Endothelial cell of umbilical vein (primary cell): Measurements from ENCODE around the gene ZBTB40. TPM values are rescaled to one million over a fixed set of nuclear protein-coding genes. Genes with fewer than 3 reads are reported as not detected.

ENCODE experiments used
- BruUV-seq: library from RNA; stranded (reverse); fragments of 400-500 nt; replicated peaks from 2 replicates; lab custom pipeline; 2021; lab: Mats Ljungman, UMichigan
- CTCF ChIA-PET: fragments of 300-600, 350-600 bp; sonication (Branson Sonifier 250); formaldehyde crosslinking; loops from one replicate; lab custom pipeline; 2021; ENCODE audit warnings: antibody characterized with exemption, inconsistent platforms; lab: Charles Lee
- POLR2A ChIA-PET: fragments of 300-600, 350-600 bp; sonication (Branson Sonifier 250); formaldehyde crosslinking; loops from one replicate; lab custom pipeline; 2021; ENCODE audit warnings: antibody characterized with exemption, inconsistent platforms; lab: Charles Lee
- DNase-seq: peaks from one replicate; pipeline ENCODE4 v3.0.0-alpha.2; 2011; ENCODE audit warnings: low read depth, low spot score
- FAIRE-seq: peaks from 2 replicates; lab custom pipeline; 2011; peaks lifted over from hg19 to GRCh38; lab: Jason Lieb, UNC
- H2AFZ ChIP-seq: 2 replicates; pipeline ENCODE4 v1.6.0; 2012; ENCODE audit warnings: low read depth, low read length, control low read depth, inconsistent platforms
- H3K27ac ChIP-seq: 2 replicates; pipeline ENCODE4 v1.5.1; 2011; ENCODE audit warnings: low read depth, mild to moderate bottlenecking, control low read depth, low read length, moderate library complexity; ENCODE audit not compliant: insufficient read depth
- H3K27me3 ChIP-seq, 2 experiments: 2 replicates each; pipeline versions ENCODE4 v1.6.0 to v1.6.1; 2011; ENCODE audit warnings: low read length in 2 of 2, mixed read lengths in 1 of 2; ENCODE audit not compliant: control insufficient read depth in 2 of 2, insufficient read depth in 2 of 2
- H3K36me3 ChIP-seq, 2 experiments: 2 replicates in 1 of 2; 3 replicates in 1 of 2; pipeline ENCODE4 v1.5.1; 2011; ENCODE audit warnings: low read length in 2 of 2, mild to moderate bottlenecking in 1 of 2, moderate library complexity in 1 of 2; ENCODE audit not compliant: control insufficient read depth in 2 of 2, insufficient read depth in 2 of 2; ENCODE audit errors: extremely low read depth in 1 of 2
- H3K4me1 ChIP-seq: 3 replicates; pipeline ENCODE4 v1.5.1; 2011; ENCODE audit warnings: mild to moderate bottlenecking, low read length; ENCODE audit not compliant: control insufficient read depth, insufficient read depth; ENCODE audit errors: extremely low read depth
- H3K4me2 ChIP-seq: 2 replicates; pipeline ENCODE4 v1.6.1; 2011; ENCODE audit warnings: low read length, control low read depth, mixed read lengths; ENCODE audit not compliant: insufficient read depth
- H3K4me3 ChIP-seq, 3 experiments: fragments of 200-600 bp in 1 of 3; sonication (generic), shearing (Covaris generic) in 1 of 3; replicated peaks in 1 of 3; 2 replicates each; pipeline ENCODE4 v1.5.1; 2011 to 2016; ENCODE audit warnings: control low read depth in 3 of 3, low read length in 3 of 3, mild to moderate bottlenecking in 2 of 3, inconsistent platforms in 1 of 3, low read depth in 1 of 3, moderate library complexity in 1 of 3; ENCODE audit not compliant: insufficient read depth in 1 of 3
- H3K79me2 ChIP-seq: 2 replicates; pipeline ENCODE4 v1.6.0; 2012; ENCODE audit warnings: low read length, inconsistent platforms; ENCODE audit not compliant: control insufficient read depth, insufficient read depth
- H3K9ac ChIP-seq: replicated peaks from 2 replicates; pipeline ENCODE3; 2011; ENCODE audit warnings: low read length, control low read depth; ENCODE audit not compliant: insufficient read depth; ENCODE audit errors: extremely low read depth
- H3K9me1 ChIP-seq: replicated peaks from 3 replicates; pipeline ENCODE4 v1.6.0; 2011; ENCODE audit warnings: mild to moderate bottlenecking, low read length; ENCODE audit not compliant: control insufficient read depth, insufficient read depth; ENCODE audit errors: extremely low read depth
- H3K9me3 ChIP-seq: replicated peaks from 2 replicates; pipeline ENCODE4 v1.5.1; 2012; ENCODE audit warnings: low read length, inconsistent platforms; ENCODE audit not compliant: control insufficient read depth, insufficient read depth
- H4K20me1 ChIP-seq: replicated peaks from 2 replicates; pipeline ENCODE3; 2011; ENCODE audit warnings: mild to moderate bottlenecking, low read length; ENCODE audit not compliant: control insufficient read depth, insufficient read depth; ENCODE audit errors: extremely low read depth
- EZH2 ChIP-seq: IDR thresholded peaks from 2 replicates; pipeline ENCODE4 v1.6.1; 2012; ENCODE audit warnings: borderline replicate concordance, low read depth, mild to moderate bottlenecking, moderate library complexity, low read length, inconsistent platforms; ENCODE audit not compliant: severe bottlenecking
- FOS ChIP-seq: IDR thresholded peaks from 2 replicates; pipeline ENCODE4 v1.6.1; 2011; ENCODE audit warnings: mild to moderate bottlenecking, low read length, moderate library complexity, borderline replicate concordance; ENCODE audit not compliant: insufficient read depth
- GATA2 ChIP-seq: IDR thresholded peaks from 2 replicates; pipeline ENCODE4 v1.7.0; 2011; ENCODE audit warnings: low read depth, mild to moderate bottlenecking, moderate library complexity, mixed read lengths, low read length; ENCODE audit not compliant: insufficient read length, insufficient read depth
- JUN ChIP-seq: IDR thresholded peaks from 2 replicates; pipeline ENCODE4 v1.6.1; 2011; ENCODE audit warnings: borderline replicate concordance, low read depth; ENCODE audit not compliant: insufficient read length, insufficient read depth
- MYC ChIP-seq: IDR thresholded peaks from one replicate; pipeline ENCODE4 v1.6.1; 2011; ENCODE audit warnings: mild to moderate bottlenecking, low read depth, low read length
- POLR2A ChIP-seq: IDR thresholded peaks from 2 replicates; pipeline ENCODE4 v1.6.1; 2012; ENCODE audit warnings: low read depth, mild to moderate bottlenecking, control low read depth, low read length
- POLR2AphosphoS5 ChIP-seq: IDR thresholded peaks from 2 replicates; pipeline ENCODE4 v1.6.1; 2012; ENCODE audit warnings: low read depth, mild to moderate bottlenecking, control low read depth, low read length, moderate library complexity; ENCODE audit not compliant: insufficient read depth
- dilution Hi-C: fragments of 300-500 bp; cut with MboI; formaldehyde crosslinking; loops from one replicate; pipeline ENCODE4 v1.15.0; 2019; ENCODE audit warnings: low sequenced_read_pairs; ENCODE audit not compliant: extremely low pct_ligation_motif_present
- intact Hi-C: fragments of 100-400 bp; cut with micrococcal nuclease; formaldehyde crosslinking; loops from one replicate; pipeline ENCODE4 v1.10.0; 2022
- polyA plus RNA-seq, 4 experiments: library from polyadenylated mRNA; depleted of rRNA in 3 of 4; stranded (reverse) in 3 of 4; unstranded in 1 of 4; fragments of >200 nt; gene quantifications; 2 replicates each; pipeline versions ENCODE4 v1.2.1 to v1.2.3, GENCODE V29; 2011 to 2012; ENCODE audit warnings: missing spikeins in 1 of 4
- total RNA-seq: library from RNA; stranded (reverse); gene quantifications from 2 replicates; pipeline ENCODE4 v1.2.3, GENCODE V29; 2021
- TF ChIP-seq, protein P1 (sequence below), 2 donors: IDR thresholded peaks; 1 replicate in 1 of 2; 2 replicates in 1 of 2; pipeline ENCODE4 v1.5.1; 2011; ENCODE audit warnings: low read length in 2 of 2, mild to moderate bottlenecking in 2 of 2, moderate library complexity in 2 of 2, control low read depth in 1 of 2, inconsistent platforms in 1 of 2, low read depth in 1 of 2; ENCODE audit not compliant: insufficient read depth in 1 of 2; ENCODE audit errors: extremely low read depth in 1 of 2
- TF ChIP-seq, protein P2 (sequence below): IDR thresholded peaks from 2 replicates; pipeline ENCODE4 v1.6.1; 2011; ENCODE audit not compliant: insufficient read depth, insufficient read length

ZBTB40 gene
- total and polyA plus RNA-seq, 2 donors (not counting 3 experiments of a cell fraction or from before 2014, with no cell fraction given), result 12.3 to 21.3 TPM

DNA sequence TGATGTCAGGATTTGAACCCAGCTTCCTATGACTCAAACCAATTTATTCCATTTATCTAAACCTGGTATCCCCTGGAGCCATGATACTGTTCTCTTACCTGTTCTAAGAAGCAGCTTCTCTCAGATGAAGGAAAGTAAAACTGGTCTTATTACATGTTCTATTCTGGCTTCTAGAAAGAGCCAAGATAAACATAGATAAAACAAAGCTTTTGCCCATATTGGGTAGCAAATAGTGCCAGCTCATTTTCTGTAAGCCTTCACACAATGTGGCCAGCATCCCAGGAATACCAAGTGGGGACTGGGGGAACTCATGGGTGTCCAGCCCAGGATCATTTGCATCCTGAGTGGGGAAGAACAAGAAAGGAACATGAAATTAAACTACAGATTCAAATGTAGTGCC lies 58.2 kb downstream of the ZBTB40 start:
- no peaks in the 10 kb centered on the region for H3K9me1 ChIP-seq
- no peaks in the 10 kb centered on the region for H3K27me3 ChIP-seq
- TF ChIP-seq, protein P1, sequence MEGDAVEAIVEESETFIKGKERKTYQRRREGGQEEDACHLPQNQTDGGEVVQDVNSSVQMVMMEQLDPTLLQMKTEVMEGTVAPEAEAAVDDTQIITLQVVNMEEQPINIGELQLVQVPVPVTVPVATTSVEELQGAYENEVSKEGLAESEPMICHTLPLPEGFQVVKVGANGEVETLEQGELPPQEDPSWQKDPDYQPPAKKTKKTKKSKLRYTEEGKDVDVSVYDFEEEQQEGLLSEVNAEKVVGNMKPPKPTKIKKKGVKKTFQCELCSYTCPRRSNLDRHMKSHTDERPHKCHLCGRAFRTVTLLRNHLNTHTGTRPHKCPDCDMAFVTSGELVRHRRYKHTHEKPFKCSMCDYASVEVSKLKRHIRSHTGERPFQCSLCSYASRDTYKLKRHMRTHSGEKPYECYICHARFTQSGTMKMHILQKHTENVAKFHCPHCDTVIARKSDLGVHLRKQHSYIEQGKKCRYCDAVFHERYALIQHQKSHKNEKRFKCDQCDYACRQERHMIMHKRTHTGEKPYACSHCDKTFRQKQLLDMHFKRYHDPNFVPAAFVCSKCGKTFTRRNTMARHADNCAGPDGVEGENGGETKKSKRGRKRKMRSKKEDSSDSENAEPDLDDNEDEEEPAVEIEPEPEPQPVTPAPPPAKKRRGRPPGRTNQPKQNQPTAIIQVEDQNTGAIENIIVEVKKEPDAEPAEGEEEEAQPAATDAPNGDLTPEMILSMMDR (IDR thresholded peaks at IDR 0.05; ENCODE audit: extremely low read depth in 1 of 2, insufficient read depth in 1 of 2, low read depth in 1 of 2, low read length in 2 of 2), result no peak
- no peak for TF ChIP-seq POLR2AphosphoS5
- TF ChIP-seq GATA2, result no peak
- TF ChIP-seq MYC, result no peak
- BruUV-seq, result no TSS peak
- H4K20me1 ChIP-seq, result no peaks in the 10 kb centered on the region
- POLR2A ChIA-PET, result no interaction called here
- peak; percentile 10 for DNase-seq
- FAIRE-seq, result no peak
- H3K4me2 ChIP-seq, result no peak overlapping the region
- H3K79me2 ChIP-seq, result no peaks in the 10 kb centered on the region
- no peak overlapping the region for H3K4me3 ChIP-seq
- CTCF ChIA-PET, result interaction anchor here (1.6 to 2.2 kb wide), 2 partner anchors 11 to 89 kb away, joined by 5 to 6 read pairs; no protein-coding TSS in a partner anchor
- dilution Hi-C loops, result no loop called here
- intact Hi-C loops, result no loop called here
- H3K36me3 ChIP-seq, result peaks cover 8 to 13% of the 10 kb centered on the region in 2 experiments
- no peak overlapping the region for H3K9ac ChIP-seq
- H3K27ac ChIP-seq, result no peak overlapping the region
- H2AFZ ChIP-seq, result no peak overlapping the region
- H3K9me3 ChIP-seq, result no peaks in the 10 kb centered on the region
- H3K4me1 ChIP-seq, result no peaks in the 10 kb centered on the region

DNA sequence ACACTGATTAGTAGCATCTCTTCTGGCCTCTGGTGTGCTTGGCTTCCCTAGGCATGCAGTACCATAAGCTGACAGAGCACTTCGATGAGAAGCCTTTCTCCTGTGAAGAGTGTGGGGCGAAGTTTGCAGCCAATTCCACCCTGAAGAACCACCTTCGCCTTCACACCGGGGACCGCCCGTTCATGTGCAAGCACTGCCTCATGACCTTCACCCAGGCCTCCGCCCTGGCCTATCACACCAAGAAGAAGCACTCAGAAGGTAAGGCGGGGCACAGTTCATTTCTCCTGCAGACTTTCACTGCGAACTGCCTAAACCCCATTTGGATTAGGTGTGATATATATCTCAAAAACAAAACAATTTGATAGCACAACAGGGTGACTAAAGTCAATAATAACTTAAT lies 61.2 kb downstream of the ZBTB40 start:
- Histone ChIP-seq H3K4me1 (no peaks in the 10 kb centered on the region), H3K9me1 (no peaks in the 10 kb centered on the region), H3K4me2 (no peak overlapping the region), H4K20me1 (no peaks in the 10 kb centered on the region), H2AFZ (no peak overlapping the region), H3K4me3 (no peak overlapping the region), H3K27ac (no peak overlapping the region), H3K9me3 (no peaks in the 10 kb centered on the region), H3K36me3 (peaks cover 13 to 31% of the 10 kb centered on the region in 2 experiments), H3K9ac (no peak overlapping the region), H3K27me3 (no peaks in the 10 kb centered on the region), H3K79me2 (no peaks in the 10 kb centered on the region)
- BruUV-seq, result no TSS peak
- TF ChIP-seq FOS (no peak), EZH2 (no peak), GATA2 (no peak), MYC (no peak), POLR2A (no peak), POLR2AphosphoS5 (no peak), JUN (no peak)
- TF ChIP-seq, protein P2, sequence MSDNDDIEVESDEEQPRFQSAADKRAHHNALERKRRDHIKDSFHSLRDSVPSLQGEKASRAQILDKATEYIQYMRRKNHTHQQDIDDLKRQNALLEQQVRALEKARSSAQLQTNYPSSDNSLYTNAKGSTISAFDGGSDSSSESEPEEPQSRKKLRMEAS, result no peak
- TF ChIP-seq, protein P1 (IDR thresholded peaks at IDR 0.05; ENCODE audit: extremely low read depth in 1 of 2, insufficient read depth in 1 of 2, low read depth in 1 of 2, low read length in 2 of 2), result no peak
- no peak for FAIRE-seq
- intact Hi-C loops, result no loop called here
- no peak for DNase-seq
- dilution Hi-C loops, result no loop called here
- CTCF ChIA-PET, result no interaction called here
- POLR2A ChIA-PET, result no interaction called here
